ENCODE results near the gene RAB40A. TPM values are rescaled to one million over a fixed set of nuclear protein-coding genes. Genes with fewer than 3 reads are reported as not detected.
"Not testable (repeated sequence)": the region's sequence is repeated elsewhere in the genome, so short reads cannot be mapped to it uniquely, and the experiment has no call there.

RAB40A gene
- total RNA-seq, 1 donor from 2014 or later: 1.5 TPM

GRCh38 chrX:103461156-103461555, 58.1 kb downstream of the RAB40A start:
- H3K27me3 ChIP-seq: no peaks in the 10 kb centered on the region
- no peaks in the 10 kb centered on the region for H3K4me1 ChIP-seq
- no peak overlapping the region for H3K4me3 ChIP-seq
- no peaks in the 10 kb centered on the region for H3K9me3 ChIP-seq
- H3K36me3 ChIP-seq: no peaks in the 10 kb centered on the region
- intact Hi-C loops (cut with DNase I): no loop called here
- TF ChIP-seq, protein P1, sequence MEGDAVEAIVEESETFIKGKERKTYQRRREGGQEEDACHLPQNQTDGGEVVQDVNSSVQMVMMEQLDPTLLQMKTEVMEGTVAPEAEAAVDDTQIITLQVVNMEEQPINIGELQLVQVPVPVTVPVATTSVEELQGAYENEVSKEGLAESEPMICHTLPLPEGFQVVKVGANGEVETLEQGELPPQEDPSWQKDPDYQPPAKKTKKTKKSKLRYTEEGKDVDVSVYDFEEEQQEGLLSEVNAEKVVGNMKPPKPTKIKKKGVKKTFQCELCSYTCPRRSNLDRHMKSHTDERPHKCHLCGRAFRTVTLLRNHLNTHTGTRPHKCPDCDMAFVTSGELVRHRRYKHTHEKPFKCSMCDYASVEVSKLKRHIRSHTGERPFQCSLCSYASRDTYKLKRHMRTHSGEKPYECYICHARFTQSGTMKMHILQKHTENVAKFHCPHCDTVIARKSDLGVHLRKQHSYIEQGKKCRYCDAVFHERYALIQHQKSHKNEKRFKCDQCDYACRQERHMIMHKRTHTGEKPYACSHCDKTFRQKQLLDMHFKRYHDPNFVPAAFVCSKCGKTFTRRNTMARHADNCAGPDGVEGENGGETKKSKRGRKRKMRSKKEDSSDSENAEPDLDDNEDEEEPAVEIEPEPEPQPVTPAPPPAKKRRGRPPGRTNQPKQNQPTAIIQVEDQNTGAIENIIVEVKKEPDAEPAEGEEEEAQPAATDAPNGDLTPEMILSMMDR (IDR thresholded peaks at IDR 0.05): no peak
- no peak overlapping the region for H3K27ac ChIP-seq
- DNase-seq (ENCODE audit: low spot score in 2 of 2): no peak

GRCh38 chrX:103460001-103460755, 59.1 kb downstream of the RAB40A start:
- H3K27ac ChIP-seq; H3K9me3 ChIP-seq; intact Hi-C loops (cut with DNase I); DNase-seq (ENCODE audit: low spot score in 2 of 2); H3K27me3 ChIP-seq; H3K36me3 ChIP-seq; H3K4me3 ChIP-seq; H3K4me1 ChIP-seq: not testable (repeated sequence)

DNA sequence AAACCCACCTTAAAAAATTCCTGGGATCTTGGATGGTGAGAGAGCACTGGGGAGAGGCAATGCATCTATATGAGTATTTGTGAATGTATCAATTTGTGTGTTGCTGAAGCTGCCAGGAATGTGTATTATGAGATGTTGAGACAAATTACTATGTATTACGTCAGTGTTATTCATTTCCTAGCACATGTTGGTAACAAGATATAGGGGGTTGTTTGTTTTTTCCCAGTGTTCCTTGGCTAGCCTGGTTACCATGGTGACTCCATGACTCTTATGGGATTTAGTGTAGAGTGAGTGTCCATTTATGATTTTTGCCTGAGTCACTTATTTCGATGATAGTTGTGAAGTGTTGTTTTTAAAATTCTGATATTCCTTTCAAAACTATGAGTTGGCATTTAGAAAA, 65.6 kb downstream of the RAB40A start:
- TF ChIP-seq, protein P1 (IDR thresholded peaks at IDR 0.05): no peak
- H3K27me3 ChIP-seq: no peaks in the 10 kb centered on the region
- peaks cover 0 to under 1% of the 10 kb centered on the region in 2 donors for H3K9me3 ChIP-seq
- H3K36me3 ChIP-seq: no peaks in the 10 kb centered on the region
- H3K4me1 ChIP-seq: no peaks in the 10 kb centered on the region
- no peak overlapping the region for H3K4me3 ChIP-seq
- intact Hi-C loops (cut with DNase I): no loop called here
- H3K27ac ChIP-seq: no peak overlapping the region
- DNase-seq (ENCODE audit: low spot score in 2 of 2): no peak

Other genes starting within 250 kb of the RAB40A start
- gene TCEAL5, start 242.7 kb downstream of the RAB40A start, total RNA-seq: not detected
- 2.0 TPM for gene BEX2, start 208.5 kb downstream of the RAB40A start, total RNA-seq
- gene TCEAL7, start 189.2 kb downstream of the RAB40A start, total RNA-seq: not detected
- gene TCEAL9, start 163.0 kb downstream of the RAB40A start, total RNA-seq: 20.9 TPM
- gene BEX3, start 143.0 kb downstream of the RAB40A start, total RNA-seq: 32.1 TPM
- gene TCEAL4, start 66.0 kb upstream of the RAB40A start, total RNA-seq: 91.7 TPM
- 11.3 TPM for gene TCEAL3, start 88.5 kb upstream of the RAB40A start, total RNA-seq
- 4.9 TPM for gene TCEAL1, start 109.5 kb upstream of the RAB40A start, total RNA-seq
- 211 TPM for gene MORF4L2, start 167.2 kb upstream of the RAB40A start, total RNA-seq
- gene TMEM31, start 191.4 kb upstream of the RAB40A start, total RNA-seq: not detected